NT2/D1 (cell line): ENCODE results near the gene SPECC1L.

Source experiments
- DNase-seq: peaks from one replicate; pipeline ENCODE4 v3.0.0-alpha.2; 2011; ENCODE audit warnings: low read depth, low spot score
- H3K27me3 ChIP-seq: 2 replicates; pipeline ENCODE4 v1.6.0; 2011; ENCODE audit warnings: mild to moderate bottlenecking; ENCODE audit not compliant: insufficient read length, insufficient read depth
- H3K36me3 ChIP-seq: 2 replicates; pipeline ENCODE4 v1.6.1; 2011; ENCODE audit warnings: mild to moderate bottlenecking, low read length, mixed read lengths; ENCODE audit not compliant: insufficient read depth, insufficient read length
- H3K4me1 ChIP-seq: 2 replicates; pipeline ENCODE4 v1.5.1; 2011; ENCODE audit not compliant: insufficient read depth, insufficient read length
- H3K4me3 ChIP-seq: 2 replicates; pipeline ENCODE4 v1.5.1; 2011; ENCODE audit warnings: low read depth; ENCODE audit not compliant: insufficient read length
- H3K9ac ChIP-seq: 2 replicates; pipeline ENCODE4 v1.6.0; 2011; ENCODE audit warnings: low read depth; ENCODE audit not compliant: insufficient read length
- H3K9me3 ChIP-seq: 2 replicates; pipeline ENCODE4 v1.5.1; 2011; ENCODE audit warnings: mild to moderate bottlenecking, low read length; ENCODE audit not compliant: insufficient read depth
- SUZ12 ChIP-seq: IDR thresholded peaks from 2 replicates; pipeline ENCODE4 v1.6.1; 2011; ENCODE audit not compliant: insufficient read length, insufficient read depth; ENCODE audit errors: extremely low read depth
- YY1 ChIP-seq: IDR thresholded peaks from 2 replicates; pipeline ENCODE4 v1.6.1; 2011; ENCODE audit not compliant: insufficient read length, insufficient read depth
- ZNF274 ChIP-seq: IDR thresholded peaks from 2 replicates; pipeline ENCODE4 v1.6.1; 2011; ENCODE audit warnings: mild to moderate bottlenecking, low read depth, low read length

SPECC1L gene

DNA sequence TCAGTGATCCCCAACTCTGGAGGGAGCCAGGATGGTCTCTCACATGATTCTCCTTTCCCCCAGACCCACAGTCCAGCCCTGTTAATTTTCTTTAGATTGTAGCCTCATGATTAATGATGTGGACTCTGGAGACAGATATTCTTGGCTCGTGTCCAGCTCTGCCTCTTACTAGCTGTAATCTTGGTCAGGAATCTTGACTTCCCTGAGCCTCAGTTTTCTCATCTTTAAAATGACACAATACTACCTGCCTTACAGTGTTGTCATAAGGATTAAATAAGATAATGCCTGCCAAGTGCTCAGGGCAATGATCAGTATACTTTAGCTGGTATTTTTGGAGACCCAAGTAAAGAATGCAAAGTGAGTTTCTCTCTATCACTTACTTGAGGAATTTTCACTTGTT lies 60.0 kb downstream of the SPECC1L start:
- H3K9me3 ChIP-seq: no peaks in the 10 kb centered on the region
- no peak overlapping the region for H3K9ac ChIP-seq
- no peak for TF ChIP-seq SUZ12
- no peak for TF ChIP-seq YY1
- no peak for TF ChIP-seq ZNF274
- no peaks in the 10 kb centered on the region for H3K4me1 ChIP-seq
- H3K4me3 ChIP-seq: no peak overlapping the region
- H3K27me3 ChIP-seq: no peaks in the 10 kb centered on the region
- no peak for DNase-seq
- H3K36me3 ChIP-seq: peaks cover 65% of the 10 kb centered on the region

DNA sequence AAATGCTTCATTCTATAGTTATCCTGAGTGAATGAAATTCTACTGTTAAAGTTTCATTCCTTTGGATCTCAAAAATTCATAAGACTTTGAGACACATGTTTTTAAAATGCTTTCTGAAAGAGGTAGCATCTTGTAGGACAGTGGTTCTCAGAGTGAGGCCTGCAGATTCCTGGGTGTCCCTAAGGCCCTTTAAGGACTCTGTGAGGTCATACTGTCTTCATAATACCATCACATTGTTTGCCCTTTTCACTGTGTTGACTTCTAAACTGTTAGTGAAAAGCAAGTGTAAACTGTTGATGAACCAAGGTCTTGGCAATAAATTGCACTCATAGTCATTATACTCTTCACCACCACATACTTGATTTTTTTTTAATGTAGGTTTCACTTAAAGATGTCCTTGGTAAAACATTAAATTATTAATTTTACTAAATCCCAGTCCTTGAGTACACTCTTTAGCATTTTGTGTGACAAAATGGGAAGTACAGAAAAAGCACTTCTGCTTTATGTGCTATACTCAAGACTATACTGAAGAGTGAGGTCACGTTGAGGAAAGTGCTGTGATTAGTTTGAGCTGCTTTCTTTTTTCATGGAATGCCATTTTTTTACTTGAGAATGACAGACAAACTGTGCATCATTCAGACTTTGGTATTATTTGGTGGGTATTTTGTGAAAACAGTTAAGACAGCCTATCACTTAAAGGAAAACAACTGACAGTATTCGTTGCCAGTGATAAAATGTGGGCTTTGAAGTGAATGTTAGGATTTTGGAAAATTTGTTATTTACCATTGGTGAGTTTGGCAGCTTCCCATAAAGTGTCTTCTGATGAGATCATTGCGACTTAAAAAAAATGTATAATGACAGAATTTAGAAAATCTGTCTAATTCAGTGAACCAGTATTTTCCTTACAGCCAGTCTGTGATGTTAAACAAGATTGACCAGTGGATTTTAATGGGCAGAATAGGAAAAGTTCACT lies 61.1 kb downstream of the SPECC1L start:
- no peak overlapping the region for H3K9ac ChIP-seq
- no peak overlapping the region for H3K4me3 ChIP-seq
- H3K4me1 ChIP-seq: no peaks in the 10 kb centered on the region
- peaks cover 60% of the 10 kb centered on the region for H3K36me3 ChIP-seq
- H3K27me3 ChIP-seq: no peaks in the 10 kb centered on the region
- H3K9me3 ChIP-seq: no peaks in the 10 kb centered on the region
- no peak for DNase-seq
- TF ChIP-seq YY1: no peak
- no peak for TF ChIP-seq ZNF274
- no peak for TF ChIP-seq SUZ12

DNA sequence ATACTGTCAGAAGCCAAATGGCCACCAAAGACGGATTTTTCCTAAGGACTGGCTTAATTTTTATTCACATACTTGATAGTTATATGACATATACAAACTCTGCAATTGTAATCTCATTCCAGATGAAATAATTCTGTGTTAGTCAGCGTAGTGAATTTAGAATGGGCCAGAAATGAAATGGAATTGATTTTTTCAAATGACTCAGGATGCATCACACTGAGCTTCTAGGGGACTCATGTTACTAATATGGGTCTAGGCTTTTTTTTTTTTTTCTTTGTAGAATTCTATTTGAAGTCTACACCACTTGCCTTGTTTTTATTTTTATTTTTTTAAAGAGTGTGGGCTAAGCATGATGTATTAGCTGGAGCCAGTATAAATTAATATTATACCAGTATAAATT lies 62.7 kb downstream of the SPECC1L start:
- no peaks in the 10 kb centered on the region for H3K4me1 ChIP-seq
- peaks cover 69% of the 10 kb centered on the region for H3K36me3 ChIP-seq
- H3K27me3 ChIP-seq: no peaks in the 10 kb centered on the region
- no peak overlapping the region for H3K9ac ChIP-seq
- DNase-seq: no peak
- H3K4me3 ChIP-seq: no peak overlapping the region
- no peak for TF ChIP-seq SUZ12
- no peak for TF ChIP-seq ZNF274
- no peak for TF ChIP-seq YY1
- H3K9me3 ChIP-seq: no peaks in the 10 kb centered on the region

DNA sequence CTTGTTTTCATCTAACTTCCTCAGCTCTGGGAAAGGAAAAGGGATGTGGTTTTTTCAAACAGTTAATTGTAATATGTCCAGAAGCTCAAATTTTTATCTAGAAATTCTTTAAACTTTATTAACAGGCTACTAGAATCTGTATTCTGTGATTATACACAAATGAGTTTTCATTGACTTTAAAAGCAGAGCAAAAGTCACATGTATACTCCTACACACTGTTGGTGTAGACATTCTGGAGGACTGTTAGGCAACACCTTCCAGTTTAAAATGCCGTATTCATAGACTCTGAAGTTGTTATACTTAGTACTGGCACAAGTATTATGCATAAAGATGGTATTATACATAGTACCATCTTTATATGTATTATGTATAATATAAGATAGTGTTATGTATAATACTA lies 64.9 kb downstream of the SPECC1L start:
- H3K4me1 ChIP-seq: no peaks in the 10 kb centered on the region
- peaks cover 70% of the 10 kb centered on the region for H3K36me3 ChIP-seq
- no peaks in the 10 kb centered on the region for H3K27me3 ChIP-seq
- H3K4me3 ChIP-seq: no peak overlapping the region
- no peak for TF ChIP-seq YY1
- TF ChIP-seq ZNF274: no peak
- no peak for TF ChIP-seq SUZ12
- no peak for DNase-seq
- no peaks in the 10 kb centered on the region for H3K9me3 ChIP-seq
- H3K9ac ChIP-seq: no peak overlapping the region

DNA sequence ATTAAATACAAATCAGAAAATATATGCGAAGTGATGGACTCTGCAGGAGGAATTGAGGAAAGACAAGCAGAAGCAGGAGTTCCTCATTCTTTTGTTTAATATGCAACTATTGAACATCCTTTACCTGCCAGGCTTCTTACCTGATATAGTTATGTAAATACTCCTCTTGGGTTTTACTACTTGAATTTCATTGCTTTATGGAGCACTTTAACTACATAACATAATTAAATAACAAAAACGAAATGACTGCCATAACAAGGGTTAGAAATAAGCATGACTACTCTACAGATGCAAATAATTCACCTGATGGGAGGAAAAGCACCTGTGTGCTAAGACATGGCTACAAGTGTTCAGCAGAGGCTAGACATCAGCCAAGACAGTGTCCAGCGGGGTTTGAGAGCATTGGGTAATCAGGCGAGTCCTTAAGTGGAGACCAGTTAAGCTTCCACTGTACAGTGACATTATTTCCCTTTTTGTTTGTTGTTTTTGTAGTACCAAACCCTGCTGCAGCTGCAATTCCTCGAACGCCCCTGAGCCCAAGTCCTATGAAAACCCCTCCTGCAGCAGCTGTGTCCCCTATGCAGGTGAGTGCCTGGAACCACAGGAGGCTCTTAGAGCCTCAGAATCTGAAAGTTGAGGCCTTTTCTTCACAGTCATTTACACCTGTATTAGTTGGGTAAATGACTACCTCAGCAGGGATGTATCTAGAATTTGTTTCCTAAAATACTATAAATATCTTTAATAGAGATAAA lies 67.4 kb downstream of the SPECC1L start:
- H3K4me1 ChIP-seq: no peaks in the 10 kb centered on the region
- no peaks in the 10 kb centered on the region for H3K27me3 ChIP-seq
- no peaks in the 10 kb centered on the region for H3K9me3 ChIP-seq
- DNase-seq: no peak
- no peak overlapping the region for H3K9ac ChIP-seq
- peaks cover 71% of the 10 kb centered on the region for H3K36me3 ChIP-seq
- H3K4me3 ChIP-seq: no peak overlapping the region
- TF ChIP-seq YY1 (no peak), ZNF274 (no peak), SUZ12 (no peak)

DNA sequence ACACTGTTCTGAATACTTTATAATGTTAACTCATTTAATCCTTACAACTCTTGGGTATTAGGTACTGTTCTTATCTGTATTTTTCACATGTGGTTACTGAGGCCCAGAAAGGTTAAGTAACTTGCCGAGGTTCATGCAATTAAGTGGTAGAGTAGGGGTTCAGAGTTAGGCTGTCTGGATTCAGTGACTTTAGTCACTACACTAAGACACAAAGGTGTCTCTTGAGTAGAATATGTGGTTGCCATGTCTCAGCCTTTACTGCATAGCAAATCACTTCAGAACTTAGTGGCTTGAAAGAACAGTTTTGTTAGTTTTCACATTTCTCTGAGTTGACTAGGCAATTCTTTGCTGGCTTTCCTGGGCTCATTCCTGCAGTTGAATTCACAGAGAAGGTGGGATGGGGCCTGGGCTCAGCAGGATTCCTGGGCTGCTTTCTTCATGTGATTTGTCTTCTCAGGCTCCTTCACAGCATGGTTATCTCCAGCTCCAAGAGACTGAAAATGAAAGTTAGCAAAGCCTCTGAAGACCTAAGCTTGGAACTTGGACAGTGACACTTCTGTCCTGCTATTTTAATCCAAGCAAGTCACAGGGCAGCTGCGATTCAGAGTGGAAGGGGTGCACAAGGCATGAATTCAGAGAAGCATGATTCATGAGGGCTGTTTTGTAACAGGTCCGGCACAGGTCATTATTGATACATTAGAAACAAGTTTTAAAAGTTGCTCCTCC lies 68.3 kb downstream of the SPECC1L start:
- no peak for DNase-seq
- TF ChIP-seq SUZ12 (no peak), YY1 (no peak), ZNF274 (no peak)
- Histone ChIP-seq H3K9ac (no peak overlapping the region), H3K36me3 (peaks cover 74% of the 10 kb centered on the region), H3K4me3 (no peak overlapping the region), H3K27me3 (no peaks in the 10 kb centered on the region), H3K9me3 (no peaks in the 10 kb centered on the region), H3K4me1 (no peaks in the 10 kb centered on the region)

DNA sequence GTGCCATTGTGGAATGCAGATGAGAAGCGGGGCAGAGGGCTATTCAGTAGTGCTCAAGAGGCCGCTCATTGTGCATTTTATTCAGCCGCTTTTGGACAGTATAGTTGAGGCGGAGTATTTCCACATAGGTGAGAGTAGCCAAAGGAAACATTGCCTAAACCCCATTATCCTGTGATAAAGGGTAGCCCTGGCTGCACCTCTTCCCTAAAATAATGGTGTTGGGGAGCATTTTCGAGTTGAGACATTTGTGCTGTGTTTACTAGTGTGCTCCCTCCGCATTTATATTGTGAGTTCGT lies 68.8 kb downstream of the SPECC1L start:
- no peak overlapping the region for H3K4me3 ChIP-seq
- no peak for TF ChIP-seq YY1
- no peak for TF ChIP-seq ZNF274
- no peak for TF ChIP-seq SUZ12
- no peaks in the 10 kb centered on the region for H3K9me3 ChIP-seq
- H3K36me3 ChIP-seq: peaks cover 73% of the 10 kb centered on the region
- no peaks in the 10 kb centered on the region for H3K27me3 ChIP-seq
- no peaks in the 10 kb centered on the region for H3K4me1 ChIP-seq
- no peak overlapping the region for H3K9ac ChIP-seq
- DNase-seq: no peak
